K562 (cell line): Measurements from ENCODE around the gene TCL1B. TPM values are rescaled to one million over a fixed set of nuclear protein-coding genes. Genes with fewer than 3 reads are reported as not detected.

Experiments
- ATAC-seq: fragments of 200-7000 bp; cut with Tn5 transposase; 3 replicates; pipeline ENCODE4 v1.9.1; 2020; ENCODE audit warnings: moderate library complexity
- BruUV-seq: library from RNA; stranded (reverse); fragments of 400-500 nt; replicated peaks from 2 replicates; lab custom pipeline; 2021; lab: Mats Ljungman, UMichigan
- CTCF ChIA-PET: fragments of 300-600 bp; formaldehyde crosslinking; extraction: SDS; loops from one replicate; lab custom pipeline; 2021; ENCODE audit warnings: low intra/inter-chr PET ratio; lab: Yijun Ruan, JAX
- POLR2A ChIA-PET: fragments of 300-600, 350-650 bp; sonication (Branson Sonifier 250); formaldehyde crosslinking; extraction: SDS; loops from one replicate; lab custom pipeline; 2021; ENCODE audit warnings: antibody characterized with exemption, inconsistent platforms; lab: Yijun Ruan, JAX
- DNase-seq, 4 experiments: peaks; one replicate each; pipeline versions ENCODE4 v3.0.0 to v3.0.0-alpha.2; 2011 to 2018; ENCODE audit warnings: low spot score in 3 of 4, mixed read lengths in 3 of 4; ENCODE audit errors: extremely low read depth in 1 of 4
- FAIRE-seq: peaks from 2 replicates; lab custom pipeline; 2011; peaks lifted over from hg19 to GRCh38; lab: Jason Lieb, UNC
- H2AFZ ChIP-seq: 2 replicates; pipeline ENCODE4 v1.6.0; 2011; ENCODE audit warnings: low read depth, low read length, control low read depth, inconsistent platforms
- H3K27ac ChIP-seq: fragments of 200-600 bp; 3 replicates; pipeline ENCODE4 v1.8.0; 2011; ENCODE audit warnings: low read depth, mild to moderate bottlenecking, control low read depth, inconsistent platforms, low read length, moderate library complexity, mixed read lengths; ENCODE audit errors: extremely low read depth
- H3K27me3 ChIP-seq, 2 experiments: fragments of 300-600 bp in 1 of 2; 2 replicates in 1 of 2; 3 replicates in 1 of 2; pipeline versions ENCODE4 v1.6.0 to v1.8.0; 2011; ENCODE audit warnings: inconsistent platforms in 2 of 2, low read length in 2 of 2, mild to moderate bottlenecking in 1 of 2, mixed read lengths in 1 of 2, moderate library complexity in 1 of 2; ENCODE audit not compliant: control insufficient read depth in 2 of 2, insufficient read depth in 2 of 2
- H3K36me3 ChIP-seq: fragments of 300-600 bp; 3 replicates; pipeline ENCODE4 v1.8.0; 2011; ENCODE audit warnings: mild to moderate bottlenecking, low read length, inconsistent platforms; ENCODE audit not compliant: control insufficient read depth, insufficient read depth
- H3K4me1 ChIP-seq, 2 experiments: fragments of 200-600 bp in 1 of 2; replicated peaks in 1 of 2; 2 replicates in 1 of 2; 3 replicates in 1 of 2; pipeline versions ENCODE4 v1.5.1 to v1.8.0; 2011; ENCODE audit warnings: inconsistent platforms in 2 of 2, low read length in 2 of 2, mild to moderate bottlenecking in 1 of 2, mixed read lengths in 1 of 2, moderate library complexity in 1 of 2; ENCODE audit not compliant: control insufficient read depth in 2 of 2, insufficient read depth in 2 of 2
- H3K4me2 ChIP-seq: 2 replicates; pipeline ENCODE4 v1.6.1; 2011; ENCODE audit warnings: low read length, control low read depth, inconsistent platforms, mixed read lengths; ENCODE audit not compliant: insufficient read depth
- H3K4me3 ChIP-seq: fragments of 200-600 bp; sonication (generic), shearing (Covaris generic); 2 replicates; pipeline ENCODE4 v1.5.1; 2016; ENCODE audit warnings: control low read depth, inconsistent platforms
- H3K79me2 ChIP-seq: fragments of 200-600 bp; 3 replicates; pipeline ENCODE4 v1.8.0; 2011; ENCODE audit warnings: low read length, inconsistent platforms; ENCODE audit not compliant: control insufficient read depth, insufficient read depth
- H3K9ac ChIP-seq, 2 experiments: 2 replicates each; pipeline versions ENCODE4 v1.6.0 to v1.6.1; 2011; ENCODE audit warnings: low read depth in 2 of 2, low read length in 2 of 2, control low read depth in 1 of 2, inconsistent platforms in 1 of 2, mild to moderate bottlenecking in 1 of 2, mixed read lengths in 1 of 2; ENCODE audit not compliant: insufficient read depth in 1 of 2
- H3K9me1 ChIP-seq: one replicate; pipeline ENCODE4 v1.6.0; 2011; ENCODE audit warnings: inconsistent platforms, mild to moderate bottlenecking, low read length, moderate library complexity; ENCODE audit not compliant: control insufficient read depth, insufficient read depth
- H3K9me3 ChIP-seq: replicated peaks from 2 replicates; pipeline ENCODE4 v1.5.1; 2011; ENCODE audit warnings: low read depth, low read length, inconsistent platforms; ENCODE audit not compliant: control insufficient read depth, insufficient read depth
- H4K20me1 ChIP-seq: replicated peaks from 2 replicates; pipeline ENCODE4 v1.6.1; 2011; ENCODE audit warnings: low read length, inconsistent platforms, mixed read lengths; ENCODE audit not compliant: control insufficient read depth, insufficient read depth
- CAMTA2 ChIP-seq: fragments of 250-450 bp; sonication (Bioruptor Pico); conservative IDR thresholded peaks from 2 replicates; pipeline ENCODE4 v1.5.1; 2022
- EHMT2 ChIP-seq: fragments of 450-650 bp; IDR thresholded peaks from 2 replicates; pipeline ENCODE4 v1.6.1; 2018; ENCODE audit warnings: antibody characterized with exemption
- LARP7 ChIP-seq: fragments of 450-650 bp; IDR thresholded peaks from 2 replicates; pipeline ENCODE4 v1.6.1; 2016
- RAD21 ChIP-seq, 2 experiments: fragments of 250-450 bp in 1 of 2; fragments of 450-650 bp in 1 of 2; sonication (Bioruptor Pico) in 1 of 2; formaldehyde crosslinking in 1 of 2; IDR thresholded peaks in 1 of 2; conservative IDR thresholded peaks in 1 of 2; 2 replicates each; pipeline versions ENCODE4 v1.4.0 to v1.8.0; 2020 to 2022; ENCODE audit warnings: mild to moderate bottlenecking in 2 of 2, moderate library complexity in 1 of 2
- SMAD1 ChIP-seq: fragments of 150-350 bp; IDR thresholded peaks from 2 replicates; pipeline ENCODE4 v1.6.1; 2014; ENCODE audit warnings: low read length, low read depth; ENCODE audit not compliant: partially characterized antibody
- SMARCE1 ChIP-seq: fragments of 450-650 bp; IDR thresholded peaks from 2 replicates; pipeline ENCODE4 v1.7.1; 2016; ENCODE audit warnings: mild to moderate bottlenecking
- U2AF1 ChIP-seq: fragments of 200-400 bp; formaldehyde crosslinking; optimal IDR thresholded peaks from 2 replicates; pipeline ENCODE3; 2017; ENCODE audit warnings: mild to moderate bottlenecking, low read depth, low read length, moderate library complexity
- XRCC5 ChIP-seq: fragments of 200-400 bp; formaldehyde crosslinking; IDR thresholded peaks from 2 replicates; pipeline ENCODE4 v1.6.1; 2017; ENCODE audit warnings: low read depth, mild to moderate bottlenecking, low read length
- ZFPM2 ChIP-seq: fragments of 250-450 bp; sonication (Bioruptor Pico); IDR thresholded peaks from 2 replicates; pipeline ENCODE4 v1.5.1; 2022; ENCODE audit warnings: mild to moderate bottlenecking
- ZNF384 ChIP-seq: IDR thresholded peaks from 2 replicates; pipeline ENCODE4 v1.6.1; 2012; ENCODE audit warnings: low read depth, low read length, improper control_type of control experiment
- WGBS: fragments of 100-300 bp; shearing (Covaris generic); methylation state at CpG from one replicate; pipeline ENCODE4 v1.1.6; 2016; ENCODE audit warnings: low coverage, mixed read lengths; ENCODE audit not compliant: insufficient coverage; ENCODE audit errors: missing lambda C conversion rate; 5-methylcytosine and 5-hydroxymethylcytosine counted together
- in situ Hi-C: fragments of 300-500 bp; cut with MboI; formaldehyde crosslinking; loops from 4 replicates; pipeline ENCODE4 v1.15.0; 2018; ENCODE audit warnings: inconsistent platforms, mixed read lengths
- intact Hi-C: fragments of 100-400 bp; cut with micrococcal nuclease; formaldehyde crosslinking; loops from 2 replicates; pipeline ENCODE4 v1.14.2; 2022
- polyA plus RNA-seq, 8 experiments: library from polyadenylated mRNA; depleted of rRNA in 4 of 8; stranded (reverse) in 5 of 8; unstranded in 3 of 8; fragments of >200 nt; fragmentation: Nextera tagmentation in 2 of 8; fragmentation: Illumina TruSeq in 1 of 8; extraction: Ambion mirVana in 2 of 8; extraction: Trizol in 1 of 8; gene quantifications; 2 replicates each; pipeline versions ENCODE4 v1.2.1 to v1.2.3, GENCODE V29; 2011 to 2014; ENCODE audit warnings: inconsistent platforms in 1 of 8, missing spikeins in 1 of 8
- total RNA-seq, 7 experiments: library from RNA; depleted of rRNA in 6 of 7; stranded (reverse); fragments of >200 nt in 6 of 7; fragmentation: Illumina TruSeq in 2 of 7; extraction: Trizol in 2 of 7; gene quantifications; 2 replicates each; pipeline versions ENCODE4 v1.2.1 to v1.2.3, GENCODE V29; 2011 to 2021; ENCODE audit warnings: low replicate concordance in 1 of 7

TCL1B gene
- total and polyA plus RNA-seq, 9 of the 15 experiments (the other 6 are each of a cell fraction or from before 2014, with no cell fraction given) = not detected

- TF ChIP-seq EHMT2 (no peak), CAMTA2 (CRISPR knock-in tag) (no peak), LARP7 (no peak), SMARCE1 (no peak), U2AF1 (no peak), ZNF384 (no peak), XRCC5 (no peak), ZFPM2 (CRISPR knock-in tag) (no peak), SMAD1 (no peak), RAD21 (CRISPR knock-in tag; conservative IDR thresholded peaks at IDR 0.05 in 1 of 2, IDR thresholded peaks at IDR 0.05 in 1 of 2) (no peak)
- no peaks in the 10 kb centered on the region for H3K4me1 ChIP-seq
Measured at GRCh38 chr14:95699412-95699811, 13.2 kb downstream of the TCL1B start.

More at GRCh38 chr14:95699412-95699811, 13.2 kb downstream of the TCL1B start:
- DNase-seq = no peak
- intact Hi-C loops (no loop called here), in situ Hi-C loops (no loop called here)
- ChIA-PET CTCF (no interaction called here), POLR2A (no interaction called here)
- Histone ChIP-seq H3K4me2 (no peak overlapping the region), H3K9me3 (no peaks in the 10 kb centered on the region), H2AFZ (no peak overlapping the region), H3K9ac (no peak overlapping the region), H4K20me1 (no peaks in the 10 kb centered on the region), H3K79me2 (no peaks in the 10 kb centered on the region), H3K36me3 (no peaks in the 10 kb centered on the region), H3K9me1 (no peaks in the 10 kb centered on the region), H3K27ac (no peak overlapping the region), H3K4me3 (no peak overlapping the region), H3K27me3 (peaks cover 0 to 3% of the 10 kb centered on the region in 2 experiments; a peak in 2 of 5 replicates)
- no TSS peak for BruUV-seq
- FAIRE-seq = no peak
- 0% methylated on average over 4 of the region's 5 CpGs for WGBS
- ATAC-seq = no peak
